GM19397 (cell line): Measurements from ENCODE around the gene C19orf67.
A peak's percentile ranks its signal among the peaks of the same experiment; 100 is the strongest.

Experiments
- ATAC-seq: cut with Tn5 transposase; IDR thresholded peaks from one replicate; pipeline ENCODE4 v1.9.1; 2021; ENCODE audit warnings: mild to moderate bottlenecking, moderate library complexity; ENCODE audit not compliant: unreplicated experiment

C19orf67 gene

GRCh38 chr19:14085309-14085995 is at the start of gene C19orf67:
Gene C19orf67, minus strand, starts transcription at chr19:14085783. Its CDS starts 156 bp downstream, at chr19:14085627.
- no peak for ATAC-seq

GRCh38 chr19:14135355-14135754 is 49.8 kb upstream of the C19orf67 start:
- no peak for ATAC-seq

- no peak for ATAC-seq
Observed at GRCh38 chr19:14127929-14128509, 42.4 kb upstream of the C19orf67 start.

DNA sequence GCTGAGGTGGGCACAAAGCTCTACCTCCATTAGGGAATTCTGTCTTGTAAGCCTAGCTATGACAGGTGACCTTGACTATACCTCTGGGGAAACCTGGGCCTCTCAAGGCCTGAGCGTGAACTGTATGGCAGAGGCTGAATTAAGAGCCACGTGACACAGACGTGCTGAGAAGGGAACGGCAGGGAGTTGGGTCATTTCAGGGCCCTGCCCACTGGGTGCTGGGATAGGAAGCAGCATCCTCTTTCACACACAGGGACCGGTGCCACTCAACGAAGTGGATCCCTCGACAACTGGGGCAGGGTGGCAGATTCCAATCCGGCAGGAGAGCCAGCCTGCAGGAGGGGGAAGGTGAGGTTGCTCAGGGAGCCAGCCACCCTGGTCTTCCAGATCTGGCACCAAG is 41.6 kb upstream of the C19orf67 start:
- no peak for ATAC-seq

DNA sequence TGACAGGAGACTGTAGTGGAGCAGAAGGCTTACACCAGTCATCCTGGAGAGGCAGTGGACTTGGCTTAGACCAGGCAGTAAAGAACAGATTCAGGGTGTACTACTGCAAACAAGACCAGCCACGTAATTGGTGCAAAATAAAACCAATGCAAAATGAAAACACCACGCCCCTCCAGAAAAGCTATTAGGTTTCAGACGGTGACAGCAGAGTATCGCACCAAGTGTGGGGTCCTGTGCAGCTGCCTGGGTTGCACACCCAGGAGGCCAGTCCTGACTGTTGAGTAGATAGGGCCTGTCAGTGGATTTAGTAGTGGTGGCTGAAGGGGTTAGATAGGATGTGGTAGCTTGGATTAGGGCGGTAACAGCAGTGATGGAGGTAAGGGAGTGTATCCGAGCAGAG is 37.3 kb upstream of the C19orf67 start:
- ATAC-seq, result no peak

GRCh38 chr19:14120497-14120780 is 34.9 kb upstream of the C19orf67 start:
- ATAC-seq, result no peak

GRCh38 chr19:14119644-14120496 is 34.3 kb upstream of the C19orf67 start:
- ATAC-seq, result no peak

DNA sequence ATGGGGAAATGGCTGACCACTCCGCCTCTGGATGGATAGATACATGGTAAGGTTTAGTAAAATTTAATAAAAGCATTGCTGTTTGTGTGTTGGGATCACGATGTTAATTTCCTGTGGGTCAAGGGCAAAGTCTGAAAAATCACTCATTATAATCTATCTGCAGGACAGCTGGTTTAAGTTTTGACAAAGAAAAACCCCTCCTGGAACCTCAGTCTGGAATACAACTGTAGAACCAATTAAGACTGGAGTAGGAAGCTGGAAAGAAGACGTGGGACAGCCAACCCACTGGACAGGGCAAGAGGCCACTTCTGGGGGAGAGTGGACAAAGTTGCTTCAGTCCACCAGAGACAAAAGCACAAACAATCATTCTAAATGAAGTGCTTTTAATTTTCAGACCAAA is 33.6 kb upstream of the C19orf67 start:
- no peak for ATAC-seq

DNA sequence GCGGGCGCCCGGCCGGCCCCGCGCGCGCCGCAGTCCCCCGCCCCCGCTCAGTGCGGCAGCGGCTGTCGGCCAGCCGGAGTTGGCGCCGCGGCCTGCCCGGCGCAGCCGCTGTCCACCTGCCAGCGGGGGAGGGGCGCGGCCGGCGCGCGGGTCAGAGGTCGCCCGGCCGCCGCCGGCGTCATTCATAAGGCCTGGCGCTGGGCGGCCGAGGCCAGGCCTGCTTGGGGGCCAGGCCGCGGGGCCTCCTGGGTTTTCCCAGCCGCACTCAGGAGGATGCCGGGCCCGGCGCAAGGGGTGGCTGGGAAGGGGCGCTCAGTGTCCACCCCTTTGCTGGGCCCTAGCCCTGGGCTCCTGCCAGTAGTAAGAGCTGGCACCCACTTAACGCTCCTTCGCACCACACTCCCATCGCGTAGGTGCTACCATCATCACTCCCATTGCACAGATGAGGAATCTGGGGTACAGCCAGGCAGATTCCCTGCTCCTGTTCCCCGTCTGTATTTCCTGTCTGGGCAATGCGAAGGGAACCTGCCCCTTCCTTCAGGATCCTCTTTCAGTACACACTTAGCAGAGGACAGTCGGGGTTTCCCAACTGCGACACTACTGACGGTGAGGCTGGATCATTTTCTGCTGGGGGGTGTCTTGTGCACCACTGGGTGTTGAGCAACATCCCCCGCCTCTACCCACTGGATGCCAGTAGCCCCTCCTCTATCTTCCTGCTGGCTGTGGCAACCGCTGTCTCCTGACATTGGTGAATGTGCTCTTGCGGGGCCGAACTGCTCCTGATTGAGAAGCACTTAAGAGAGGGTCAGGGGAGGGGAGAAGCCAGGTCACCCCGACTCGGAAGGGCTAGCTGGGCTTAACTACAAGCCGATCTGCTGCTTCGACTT is 32.8 kb upstream of the C19orf67 start:
- ATAC-seq, result peak; percentile 29

- peak; percentile 89 for ATAC-seq
Observed at GRCh38 chr19:14117668-14118164, 32.1 kb upstream of the C19orf67 start, which contains the start of gene PRKACA. Gene PRKACA, minus strand, starts transcription at chr19:14117762. Its CDS starts 215 bp downstream, at chr19:14117547.

DNA sequence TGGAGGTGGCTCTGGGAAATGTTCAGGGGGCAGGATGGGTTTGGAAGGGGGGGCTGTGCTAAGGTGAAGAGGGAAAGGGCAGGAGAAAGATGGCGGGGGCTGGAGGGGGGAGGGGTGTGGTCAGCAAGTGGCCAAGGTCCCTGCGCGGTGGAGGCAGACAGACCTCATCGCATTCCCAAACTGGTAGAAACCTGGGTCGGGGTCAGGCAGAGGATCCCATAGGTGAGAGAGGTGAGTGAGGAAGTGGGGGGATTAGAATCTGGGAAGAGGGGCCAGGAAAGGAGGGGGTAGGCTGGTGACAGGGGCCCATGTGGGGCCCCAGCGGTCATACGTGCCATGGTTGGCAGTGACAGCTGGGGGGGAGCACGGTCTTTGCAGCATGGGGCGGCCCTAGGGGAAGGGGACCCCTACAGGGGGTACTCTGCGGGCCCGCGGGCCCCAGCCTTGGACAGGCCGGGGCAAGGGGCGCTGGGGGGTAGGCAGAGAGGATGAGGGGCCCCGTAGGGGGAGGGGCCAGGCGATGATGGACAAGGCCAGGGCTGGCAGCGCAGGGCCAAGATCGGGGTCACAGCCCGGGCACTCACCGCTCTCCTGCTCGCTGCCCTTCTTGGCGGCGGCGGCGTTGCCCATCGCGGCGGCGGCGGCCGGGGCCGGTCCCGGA is 31.5 kb upstream of the C19orf67 start:
- peak; percentile 14 for ATAC-seq

DNA sequence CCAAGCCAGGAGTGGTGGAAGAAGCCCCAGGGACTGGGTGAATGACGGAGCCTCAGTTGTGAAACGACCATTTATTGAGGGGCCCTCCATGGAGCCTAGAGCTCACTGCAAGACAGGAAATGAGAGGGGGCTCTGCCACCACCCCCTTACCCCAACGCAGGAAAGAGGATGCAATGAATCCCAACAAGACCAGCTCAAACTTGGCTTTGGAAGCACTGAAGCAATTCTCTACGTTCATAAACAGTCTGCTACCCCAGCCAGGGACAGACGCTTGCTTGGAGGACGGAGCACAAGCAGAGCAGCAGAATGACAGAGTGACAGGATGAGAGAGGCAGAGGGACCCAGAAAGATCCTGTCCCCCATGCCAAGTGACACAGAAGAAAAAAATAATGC is 30.9 kb upstream of the C19orf67 start:
- ATAC-seq, result no peak

- no peak for ATAC-seq
Observed at GRCh38 chr19:14115756-14116155, 30.2 kb upstream of the C19orf67 start.

- no peak for ATAC-seq
Observed at GRCh38 chr19:14114854-14115253, 29.3 kb upstream of the C19orf67 start.

DNA sequence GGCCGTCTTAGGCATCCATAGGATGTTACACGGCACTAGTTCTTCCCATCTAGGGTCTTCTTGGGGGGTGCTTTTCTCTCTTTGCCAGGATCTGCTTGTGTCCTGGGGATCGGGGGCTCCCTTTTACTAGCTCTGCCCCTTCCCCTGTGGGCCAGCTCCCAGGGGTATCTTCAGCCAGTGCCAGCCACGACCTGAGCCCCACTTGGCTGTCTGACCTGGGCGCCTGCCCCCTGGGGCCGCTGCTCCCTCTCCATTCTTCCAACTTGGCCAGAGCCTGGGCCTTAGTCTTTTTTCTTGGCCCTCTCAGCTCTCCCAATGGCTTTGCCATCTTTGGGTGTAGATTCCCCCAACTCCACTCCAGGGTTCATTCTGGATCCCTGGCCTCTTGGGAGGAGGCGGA is 28.9 kb upstream of the C19orf67 start:
- ATAC-seq, result no peak

- no peak for ATAC-seq
Observed at GRCh38 chr19:14113762-14114414, 28.3 kb upstream of the C19orf67 start.

DNA sequence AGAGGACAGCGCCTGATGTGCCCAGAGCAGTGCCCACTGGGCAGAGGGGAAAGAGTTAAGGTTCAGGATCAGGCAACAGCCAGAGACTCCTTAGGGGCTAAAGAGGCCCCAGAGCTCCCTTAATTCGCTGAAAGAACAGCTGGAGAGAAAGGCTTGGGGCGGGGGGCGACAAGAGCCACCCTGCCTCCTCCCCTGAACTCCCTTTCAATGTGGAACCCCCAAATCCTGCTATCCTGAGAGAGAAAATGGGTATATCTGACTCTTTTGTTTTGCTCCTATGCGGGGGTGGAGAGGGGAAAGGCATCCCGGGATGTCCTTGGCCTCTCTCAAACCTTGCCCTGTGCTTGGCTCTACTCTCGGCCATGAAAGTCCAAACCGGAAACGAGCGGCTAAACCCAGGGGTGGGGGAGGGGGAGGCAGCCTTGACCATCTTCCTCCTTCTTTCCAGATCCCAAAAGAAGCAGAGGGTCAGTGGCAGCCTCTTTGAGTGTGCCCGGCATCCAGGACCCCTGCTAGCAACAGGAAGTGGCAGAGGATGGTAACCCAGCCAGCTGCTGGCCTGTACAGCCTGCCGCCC is 27.3 kb upstream of the C19orf67 start:
- no peak for ATAC-seq

DNA sequence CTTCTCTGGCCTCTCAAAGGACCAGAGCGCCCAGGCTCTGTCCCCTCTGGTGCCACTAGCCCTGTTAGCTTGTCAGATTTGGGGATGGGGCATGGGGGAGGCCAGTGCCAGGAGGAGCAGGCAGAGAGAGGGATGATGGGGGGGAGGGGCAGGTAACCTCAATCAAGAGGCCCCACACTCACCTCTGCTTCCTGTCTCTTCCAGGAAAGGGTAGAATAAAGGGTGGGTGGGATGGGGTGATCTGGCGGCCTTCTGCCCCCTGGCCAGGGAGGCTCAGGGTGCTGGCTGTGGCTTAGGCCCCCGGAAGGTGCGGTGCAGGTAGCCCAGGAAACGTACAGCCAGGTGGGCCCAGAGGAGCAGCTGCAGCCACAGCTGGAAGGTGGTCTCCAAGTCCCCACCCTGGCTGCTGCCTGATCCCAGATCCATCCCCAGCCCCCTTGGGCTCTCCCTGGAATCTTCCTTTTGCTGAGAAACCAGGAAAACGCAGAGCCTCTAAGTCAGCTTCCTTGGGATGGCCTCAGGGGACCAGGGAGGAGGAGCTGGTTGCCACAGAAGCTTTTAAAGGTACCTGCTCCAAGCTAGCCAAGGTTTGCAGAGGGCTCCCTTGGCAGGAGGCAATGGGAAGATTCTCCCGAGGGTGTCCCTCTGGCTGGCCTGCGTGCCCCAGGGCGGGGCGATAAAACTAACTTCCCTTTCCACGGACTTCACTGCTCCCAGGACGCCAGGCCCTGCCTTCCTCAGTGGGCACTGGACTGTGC is 26.6 kb upstream of the C19orf67 start:
- ATAC-seq, result no peak

GRCh38 chr19:14111486-14111885 is 25.9 kb upstream of the C19orf67 start:
- no peak for ATAC-seq
